SK-N-SH treated with all-trans-retinoic acid at 6 μM for 48 hours (cell line): ENCODE data around the gene VPS9D1.

Source experiments
- ARNTL ChIP-seq: fragments of 450-650 bp; formaldehyde crosslinking; IDR thresholded peaks from 2 replicates; pipeline ENCODE4 v1.5.0; 2020; ENCODE audit warnings: low read depth, mild to moderate bottlenecking, moderate library complexity, borderline replicate concordance
- CREB5 ChIP-seq: fragments of 250-450 bp; sonication (Bioruptor Pico); IDR thresholded peaks from 2 replicates; pipeline ENCODE4 v1.5.1; 2020; ENCODE audit warnings: low read depth, mild to moderate bottlenecking, moderate library complexity
- CSRNP3 ChIP-seq: fragments of 250-450 bp; sonication (Bioruptor Pico); IDR thresholded peaks from 2 replicates; pipeline ENCODE4 v1.5.1; 2021; ENCODE audit warnings: mild to moderate bottlenecking, moderate library complexity
- OSR1 ChIP-seq: fragments of 250-450 bp; sonication (Bioruptor Pico); IDR thresholded peaks from 2 replicates; pipeline ENCODE4 v1.8.0; 2022; ENCODE audit warnings: moderate library complexity, mild to moderate bottlenecking, inconsistent platforms
- PPARA ChIP-seq: fragments of 250-450 bp; sonication (Bioruptor Pico); IDR thresholded peaks from 2 replicates; pipeline ENCODE4 v1.5.0; 2020; ENCODE audit warnings: mild to moderate bottlenecking, borderline replicate concordance
- ZC3H10 ChIP-seq: fragments of 250-450 bp; sonication (Bioruptor Pico); IDR thresholded peaks from 2 replicates; pipeline ENCODE4 v1.5.1; 2021; ENCODE audit warnings: mild to moderate bottlenecking, moderate library complexity
- ZFP3 ChIP-seq: fragments of 250-450 bp; sonication (Bioruptor Pico); IDR thresholded peaks from 2 replicates; pipeline ENCODE4 v1.5.0; 2020; ENCODE audit warnings: mild to moderate bottlenecking, moderate library complexity
- ZFP30 ChIP-seq: fragments of 450-650 bp; formaldehyde crosslinking; IDR thresholded peaks from 2 replicates; pipeline ENCODE4 v1.5.0; 2022; ENCODE audit warnings: mild to moderate bottlenecking, moderate library complexity

- TF ChIP-seq ZC3H10 (CRISPR knock-in tag) = no peak
- TF ChIP-seq PPARA (CRISPR knock-in tag) = no peak
- TF ChIP-seq CREB5 = no peak
- no peak for TF ChIP-seq ZFP30 (CRISPR knock-in tag)
- no peak for TF ChIP-seq ARNTL (CRISPR knock-in tag)
- no peak for TF ChIP-seq CSRNP3 (CRISPR knock-in tag)
- no peak for TF ChIP-seq ZFP3 (CRISPR knock-in tag)
- no peak for TF ChIP-seq OSR1 (CRISPR knock-in tag)
Observed at GRCh38 chr16:89720551-89720812, 216 bp downstream of the VPS9D1 start.
